HCT116 (cell line): ENCODE data around the gene DNASE1L1. TPM values are rescaled to one million over a fixed set of nuclear protein-coding genes. Genes with fewer than 3 reads are reported as not detected.
"Not testable (repeated sequence)": the region's sequence is repeated elsewhere in the genome, so short reads cannot be mapped to it uniquely, and the experiment has no call there.

Experiments
- ATAC-seq: fragments of 200-7000 bp; cut with Tn5 transposase; 2 replicates; pipeline ENCODE4 v1.9.1; 2020; ENCODE audit warnings: mild to moderate bottlenecking, moderate library complexity
- BruUV-seq: library from RNA; stranded (reverse); fragments of 400-500 nt; replicated peaks from 2 replicates; lab custom pipeline; 2021; lab: Mats Ljungman, UMichigan
- CTCF ChIA-PET: fragments of 300-600 bp; sonication (Branson Sonifier 250); formaldehyde crosslinking; loops from one replicate; lab custom pipeline; 2021; ENCODE audit warnings: antibody characterized with exemption; lab: Charles Lee
- POLR2A ChIA-PET: fragments of 300-600, 350-600 bp; sonication (Branson Sonifier 250); formaldehyde crosslinking; loops from one replicate; lab custom pipeline; 2021; ENCODE audit warnings: antibody characterized with exemption; lab: Charles Lee
- RAD21 ChIA-PET, 2 experiments: fragments of 300-600 bp; sonication (Branson Sonifier 250); formaldehyde crosslinking; loops; one replicate each; lab custom pipeline; 2023; ENCODE audit warnings: low total read pairs in 2 of 2; ENCODE audit not compliant: uncharacterized antibody in 2 of 2, unreplicated experiment in 2 of 2, low non-redundant PET in 1 of 2; lab: Charles Lee
- DNase-seq: peaks from one replicate; pipeline ENCODE4 v3.0.0-alpha.2; 2010; ENCODE audit warnings: low read depth, low spot score
- H2AFZ ChIP-seq: fragments of 200-600 bp; shearing (Covaris generic), sonication (generic); 2 replicates; pipeline ENCODE4 v1.6.1; 2017; ENCODE audit warnings: low read depth, mixed run types, mixed read lengths, antibody characterized with exemption, low read length; ENCODE audit not compliant: poor library complexity, severe bottlenecking
- H3K27ac ChIP-seq: 2 replicates; pipeline ENCODE4 v1.5.1; 2012; ENCODE audit warnings: low read depth, low read length
- H3K27me3 ChIP-seq: fragments of 200-600 bp; sonication (generic); 2 replicates; pipeline ENCODE4 v1.6.1; 2016; ENCODE audit warnings: mixed run types, low read length, mixed read lengths; ENCODE audit not compliant: insufficient read depth
- H3K36me3 ChIP-seq, 2 experiments: fragments of 200-500 bp in 1 of 2; fragments of 200-600 bp in 1 of 2; sonication (Bioruptor generic) in 1 of 2; sonication (generic) in 1 of 2; 2 replicates each; pipeline versions ENCODE4 v1.5.1 to v1.6.1; 2014 to 2016; ENCODE audit warnings: low read length in 2 of 2, inconsistent platforms in 1 of 2, mixed read lengths in 1 of 2, mixed run types in 1 of 2; ENCODE audit not compliant: insufficient read depth in 2 of 2, control insufficient read depth in 1 of 2
- H3K4me1 ChIP-seq, 2 experiments: fragments of 200-600 bp in 1 of 2; sonication (generic) in 1 of 2; 2 replicates each; pipeline versions ENCODE4 v1.5.1 to v1.6.1; 2012 to 2017; ENCODE audit warnings: low read length in 2 of 2, inconsistent platforms in 1 of 2, mild to moderate bottlenecking in 1 of 2, mixed read lengths in 1 of 2, mixed run types in 1 of 2, moderate library complexity in 1 of 2; ENCODE audit not compliant: insufficient read depth in 2 of 2, control insufficient read depth in 1 of 2
- H3K4me2 ChIP-seq: fragments of 200-600 bp; sonication (generic); 2 replicates; pipeline ENCODE4 v1.6.1; 2017; ENCODE audit warnings: mixed run types, low read length, mixed read lengths
- H3K4me3 ChIP-seq, 2 experiments: fragments of 200-600 bp in 1 of 2; sonication (generic) in 1 of 2; replicated peaks in 1 of 2; 2 replicates each; pipeline ENCODE4 v1.5.1; 2011 to 2016; ENCODE audit warnings: low read length in 2 of 2, control low read depth in 1 of 2, low read depth in 1 of 2, mild to moderate bottlenecking in 1 of 2, mixed read lengths in 1 of 2, mixed run types in 1 of 2
- H3K79me2 ChIP-seq: fragments of 200-600 bp; sonication (generic); 2 replicates; pipeline ENCODE4 v1.6.1; 2017; ENCODE audit warnings: mild to moderate bottlenecking, mixed run types, low read length, moderate library complexity, mixed read lengths; ENCODE audit not compliant: insufficient read depth
- H3K9ac ChIP-seq: fragments of 200-600 bp; sonication (generic); 2 replicates; pipeline ENCODE4 v1.6.1; 2016; ENCODE audit warnings: low read length, mixed read lengths
- H3K9me2 ChIP-seq: fragments of 200-600 bp; sonication (generic), shearing (Covaris generic); 2 replicates; pipeline ENCODE4 v1.6.1; 2017; ENCODE audit warnings: mixed run types, mild to moderate bottlenecking, moderate library complexity; ENCODE audit not compliant: insufficient read depth
- H3K9me3 ChIP-seq, 2 experiments: fragments of 200-500 bp in 1 of 2; fragments of 200-600 bp in 1 of 2; sonication (Bioruptor generic) in 1 of 2; sonication (generic) in 1 of 2; 2 replicates each; pipeline ENCODE4 v1.6.1; 2014 to 2017; ENCODE audit warnings: low read length in 2 of 2, mixed read lengths in 2 of 2, inconsistent platforms in 1 of 2, low read depth in 1 of 2, mild to moderate bottlenecking in 1 of 2, mixed run types in 1 of 2, moderate library complexity in 1 of 2; ENCODE audit not compliant: control insufficient read depth in 1 of 2, insufficient read depth in 1 of 2
- H4K20me1 ChIP-seq: fragments of 200-600 bp; sonication (generic), shearing (Covaris generic); 2 replicates; pipeline ENCODE4 v1.6.1; 2017; ENCODE audit warnings: mixed run types, mild to moderate bottlenecking, moderate library complexity; ENCODE audit not compliant: insufficient read depth
- intact Hi-C: fragments of 100-400 bp; cut with micrococcal nuclease; formaldehyde crosslinking; loops from 2 replicates; pipeline ENCODE4 v1.10.0; 2022
- total RNA-seq: library from RNA; stranded (reverse); gene quantifications from one replicate; pipeline ENCODE4 v1.2.1, GENCODE V29; 2021; ENCODE audit not compliant: unreplicated experiment

DNASE1L1 gene
- total RNA-seq, 1 experiment from 2014 or later = 16.5 TPM

GRCh38 chrX:154389812-154390747 lies 19.0 kb downstream of the DNASE1L1 start:
- H3K9me2 ChIP-seq, CTCF ChIA-PET, H3K4me1 ChIP-seq, H3K79me2 ChIP-seq, H2AFZ ChIP-seq, H3K4me2 ChIP-seq, H3K9ac ChIP-seq, H3K9me3 ChIP-seq, H4K20me1 ChIP-seq, H3K4me3 ChIP-seq, H3K27ac ChIP-seq, RAD21 ChIA-PET, DNase-seq, H3K36me3 ChIP-seq, H3K27me3 ChIP-seq, POLR2A ChIA-PET, BruUV-seq: not testable (repeated sequence)
- ATAC-seq = peak; percentile 83
- intact Hi-C loops = loop anchor here (10.0 kb wide), 1 partner anchor 415 kb away; the partner anchor contains the start of genes HCFC1 and TMEM187

DNA sequence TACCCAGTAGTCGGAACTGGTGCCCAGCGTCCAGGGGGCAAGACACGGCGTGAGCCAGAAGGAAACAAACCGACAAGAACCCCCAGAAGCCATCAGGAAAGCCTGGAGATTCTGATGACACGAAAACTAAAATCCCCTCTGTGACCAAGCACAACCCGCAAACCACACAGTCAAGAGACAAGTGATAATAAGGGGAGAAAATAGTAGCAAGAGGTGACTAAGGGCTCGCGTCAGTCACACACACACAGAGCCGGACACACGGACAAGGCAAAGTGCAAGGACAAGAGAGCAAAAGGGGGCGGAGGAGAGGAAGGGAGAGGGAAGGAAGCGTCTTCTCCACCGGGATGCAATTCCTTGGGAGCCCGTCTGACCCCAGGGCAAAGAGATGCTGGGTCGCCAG lies 20.4 kb downstream of the DNASE1L1 start:
- DNase-seq, ATAC-seq: not testable (repeated sequence)

DNA sequence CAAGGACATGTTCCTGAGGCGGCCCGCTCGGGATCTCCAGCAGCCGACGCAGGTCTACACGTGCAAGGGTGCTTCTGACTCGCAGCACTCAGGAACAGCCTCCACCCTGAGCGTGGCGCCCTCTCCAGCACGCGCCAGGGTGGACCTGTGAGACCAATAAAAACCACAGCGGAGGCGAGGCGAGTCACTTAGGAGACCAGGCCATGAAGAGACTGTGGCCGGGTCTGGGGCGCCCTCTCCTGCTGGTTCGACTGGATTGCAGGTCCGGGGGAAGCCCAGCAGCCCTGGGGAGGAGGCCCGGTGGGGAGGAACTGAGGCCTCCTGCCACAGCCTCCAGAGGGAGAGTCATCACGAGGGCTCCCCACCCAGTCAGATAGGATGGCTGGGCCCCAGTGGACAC lies 21.0 kb downstream of the DNASE1L1 start:
- H2AFZ ChIP-seq, DNase-seq, H3K9me2 ChIP-seq, RAD21 ChIA-PET, H3K4me3 ChIP-seq, H3K4me2 ChIP-seq, H3K27me3 ChIP-seq, H3K36me3 ChIP-seq, H3K27ac ChIP-seq, BruUV-seq, H3K4me1 ChIP-seq, intact Hi-C loops, POLR2A ChIA-PET, H3K9me3 ChIP-seq, H3K9ac ChIP-seq, H4K20me1 ChIP-seq, H3K79me2 ChIP-seq, CTCF ChIA-PET: not testable (repeated sequence)
- peak; percentile 44 for ATAC-seq

More for the DNA sequence above, 20.4 kb downstream of the DNASE1L1 start:
- POLR2A ChIA-PET, H3K9me3 ChIP-seq, H3K79me2 ChIP-seq, H3K9me2 ChIP-seq, H3K9ac ChIP-seq, H3K36me3 ChIP-seq, H3K4me1 ChIP-seq, intact Hi-C loops, H3K4me3 ChIP-seq, CTCF ChIA-PET, H4K20me1 ChIP-seq, H3K27me3 ChIP-seq, RAD21 ChIA-PET, H3K27ac ChIP-seq, H2AFZ ChIP-seq, BruUV-seq, H3K4me2 ChIP-seq: not testable (repeated sequence)
